Vagina (tissue), 2 donors: ENCODE results near the gene MSL3B.

Experiments
- CTCF ChIP-seq, 3 experiments: fragments of 450-650 bp in 2 of 3; fragments of 200-600 bp in 1 of 3; sonication (generic) in 1 of 3; IDR thresholded peaks; one replicate each; pipeline ENCODE4 v1.5.1; 2017 to 2019; ENCODE audit warnings: antibody characterized with exemption in 3 of 3, mild to moderate bottlenecking in 2 of 3, moderate library complexity in 2 of 3
- POLR2A ChIP-seq, 2 donors: fragments of 450-650 bp; IDR thresholded peaks; one replicate each; pipeline ENCODE4 v1.6.1; 2017; ENCODE audit warnings: antibody characterized with exemption in 2 of 2, mild to moderate bottlenecking in 2 of 2, moderate library complexity in 2 of 2
- POLR2AphosphoS5 ChIP-seq, 2 donors: sonication (generic); formaldehyde crosslinking; IDR thresholded peaks; one replicate each; pipeline ENCODE4 v1.9.0; 2017; ENCODE audit warnings: antibody characterized with exemption in 2 of 2, mild to moderate bottlenecking in 2 of 2, low read depth in 1 of 2; ENCODE audit not compliant: insufficient read depth in 1 of 2

GRCh38 chr2:233855345-233855744 lies 12.8 kb downstream of the MSL3B start:
- no peak for TF ChIP-seq CTCF (IDR thresholded peaks at IDR 0.05)
- TF ChIP-seq POLR2A (IDR thresholded peaks at IDR 0.05): no peak
- no peak for TF ChIP-seq POLR2AphosphoS5 (IDR thresholded peaks at IDR 0.05; ENCODE audit: insufficient read depth in 1 of 2, low read depth in 1 of 2)
